ENCODE data around the gene P2RY4.
"Not testable (repeated sequence)": the region's sequence is repeated elsewhere in the genome, so short reads cannot be mapped to it uniquely, and the experiment has no call there.

P2RY4 gene

GRCh38 chrX:70243601-70244000, 16.4 kb downstream of the P2RY4 start:
- not testable (repeated sequence) for DNase-seq (ENCODE audit: low read depth in 2 of 2)

- DNase-seq (ENCODE audit: low read depth in 2 of 2) = no peak
Measured at GRCh38 chrX:70241501-70241900, 18.5 kb downstream of the P2RY4 start.

GRCh38 chrX:70240751-70241150, 19.3 kb downstream of the P2RY4 start:
- DNase-seq (ENCODE audit: low read depth in 2 of 2) = no peak

- no peak for DNase-seq (ENCODE audit: low read depth in 2 of 2)
Measured at GRCh38 chrX:70234355-70234754, 25.6 kb downstream of the P2RY4 start, which contains the start of gene AWAT1. Gene AWAT1 (plus strand): TSS chrX:70234655. CDS start chrX:70234696, 41 bp downstream.

GRCh38 chrX:70231666-70232065, 28.3 kb downstream of the P2RY4 start:
- DNase-seq (ENCODE audit: low read depth in 2 of 2) = no peak

- DNase-seq (ENCODE audit: low read depth in 2 of 2) = no peak
Measured at GRCh38 chrX:70226687-70227086, 33.3 kb downstream of the P2RY4 start.

- no peak for DNase-seq (ENCODE audit: low read depth in 2 of 2)
Measured at GRCh38 chrX:70226048-70226447, 34.0 kb downstream of the P2RY4 start.

GRCh38 chrX:70219938-70220764, 39.9 kb downstream of the P2RY4 start:
- no peak for DNase-seq (ENCODE audit: low read depth in 2 of 2)

GRCh38 chrX:70209570-70209969, 50.4 kb downstream of the P2RY4 start:
- DNase-seq (ENCODE audit: low read depth in 2 of 2) = not testable (repeated sequence)

- no peak for DNase-seq (ENCODE audit: low read depth in 2 of 2)
Measured at GRCh38 chrX:70208479-70208878, 51.5 kb downstream of the P2RY4 start.

All from activated CD4-positive, alpha-beta T cell treated with anti-CD3 and anti-CD28 coated beads for 24 hours (primary cell).